CD14-positive monocyte (primary cell): ENCODE measurements around the gene NID1. TPM values are rescaled to one million over a fixed set of nuclear protein-coding genes. Genes with fewer than 3 reads are reported as not detected.

Experiments used
- DNase-seq, 3 donors: peaks; one replicate each; pipeline ENCODE4 v3.0.0-alpha.2; 2011 to 2022
- H2AFZ ChIP-seq: 2 replicates; pipeline ENCODE4 v1.6.0; 2012; ENCODE audit warnings: mild to moderate bottlenecking, low read depth, low read length, inconsistent platforms; ENCODE audit not compliant: insufficient read depth, poor library complexity, severe bottlenecking
- H3K27ac ChIP-seq, 2 donors: 1 replicate in 1 of 2; 2 replicates in 1 of 2; pipeline ENCODE4 v1.5.1; 2012 to 2013; ENCODE audit warnings: low read length in 2 of 2, control low read depth in 1 of 2, inconsistent platforms in 1 of 2, low read depth in 1 of 2, mild to moderate bottlenecking in 1 of 2
- H3K27me3 ChIP-seq, 2 donors: one replicate each; pipeline versions ENCODE4 v1.6.0 to v1.6.1; 2011 to 2013; ENCODE audit warnings: low read length in 2 of 2; ENCODE audit not compliant: control insufficient read depth in 2 of 2, insufficient read depth in 2 of 2
- H3K36me3 ChIP-seq, 2 donors: replicated peaks in 1 of 2; 1 replicate in 1 of 2; 2 replicates in 1 of 2; pipeline versions ENCODE4 v1.5.1 to v1.6.1; 2012 to 2013; ENCODE audit warnings: low read length in 2 of 2, control low read depth in 1 of 2, inconsistent platforms in 1 of 2, mild to moderate bottlenecking in 1 of 2; ENCODE audit not compliant: insufficient read depth in 2 of 2, control insufficient read depth in 1 of 2
- H3K4me1 ChIP-seq, 2 donors: 1 replicate in 1 of 2; 2 replicates in 1 of 2; pipeline versions ENCODE4 v1.5.1 to v1.6.1; 2012 to 2013; ENCODE audit warnings: low read length in 2 of 2, control low read depth in 1 of 2, inconsistent platforms in 1 of 2, mild to moderate bottlenecking in 1 of 2, moderate library complexity in 1 of 2; ENCODE audit not compliant: insufficient read depth in 2 of 2, control insufficient read depth in 1 of 2
- H3K4me2 ChIP-seq: replicated peaks from 2 replicates; pipeline ENCODE3; 2012; ENCODE audit warnings: low read length, moderate library complexity, mild to moderate bottlenecking; ENCODE audit not compliant: poor library complexity, severe bottlenecking; ENCODE audit errors: extremely low read depth
- H3K4me3 ChIP-seq, 3 experiments: fragments of 200-600 bp in 1 of 3; sonication (generic) in 1 of 3; replicated peaks in 1 of 3; 1 replicate in 2 of 3; 2 replicates in 1 of 3; pipeline ENCODE4 v1.5.1; 2011 to 2013; ENCODE audit warnings: low read length in 3 of 3, mild to moderate bottlenecking in 3 of 3, control low read depth in 2 of 3, low read depth in 2 of 3, inconsistent platforms in 1 of 3, moderate library complexity in 1 of 3
- H3K79me2 ChIP-seq: 2 replicates; pipeline ENCODE4 v1.6.0; 2012; ENCODE audit warnings: mild to moderate bottlenecking, control low read depth, inconsistent platforms, low read length, moderate library complexity; ENCODE audit not compliant: insufficient read depth
- H3K9ac ChIP-seq: 2 replicates; pipeline ENCODE4 v1.6.0; 2017; ENCODE audit warnings: low read length, mild to moderate bottlenecking; ENCODE audit not compliant: insufficient read depth, poor library complexity, severe bottlenecking
- H3K9me3 ChIP-seq, 2 donors: replicated peaks in 1 of 2; 1 replicate in 1 of 2; 2 replicates in 1 of 2; pipeline versions ENCODE4 v1.5.1 to v1.6.1; 2012 to 2013; ENCODE audit warnings: low read length in 2 of 2, control low read depth in 1 of 2; ENCODE audit not compliant: control insufficient read depth in 1 of 2, insufficient read depth in 1 of 2
- H4K20me1 ChIP-seq: 2 replicates; pipeline ENCODE4 v1.6.0; 2012; ENCODE audit warnings: mild to moderate bottlenecking, low read length, control low read depth, moderate library complexity; ENCODE audit not compliant: insufficient read depth
- H3K27ac Mint-ChIP-seq, 7 donors: one replicate each; pipeline ENCODE4 v1.8.0; 2020; ENCODE audit warnings: mild to moderate bottlenecking in 7 of 7, mixed read lengths in 7 of 7, moderate library complexity in 6 of 7, inconsistent platforms in 2 of 7
- H3K27me3 Mint-ChIP-seq, 3 donors: one replicate each; pipeline ENCODE4 v1.8.0; 2021 to 2022; ENCODE audit warnings: low read depth in 3 of 3, mild to moderate bottlenecking in 3 of 3, mixed read lengths in 3 of 3, moderate library complexity in 3 of 3, inconsistent platforms in 1 of 3
- H3K36me3 Mint-ChIP-seq, 2 donors: one replicate each; pipeline ENCODE4 v1.8.0; 2020; ENCODE audit warnings: mixed read lengths in 2 of 2, inconsistent platforms in 1 of 2, mild to moderate bottlenecking in 1 of 2
- H3K4me1 Mint-ChIP-seq: one replicate; pipeline ENCODE4 v1.8.0; 2020; ENCODE audit warnings: mild to moderate bottlenecking, mixed read lengths
- H3K4me3 Mint-ChIP-seq, 2 donors: one replicate each; pipeline ENCODE4 v1.8.0; 2020; ENCODE audit warnings: mild to moderate bottlenecking in 2 of 2, mixed read lengths in 2 of 2, moderate library complexity in 1 of 2
- H3K9me3 Mint-ChIP-seq, 7 donors: one replicate each; pipeline ENCODE4 v1.8.0; 2020 to 2022; ENCODE audit warnings: mixed read lengths in 7 of 7, mild to moderate bottlenecking in 6 of 7, moderate library complexity in 6 of 7, inconsistent platforms in 2 of 7
- CTCF ChIP-seq: fragments of 200-600 bp; IDR thresholded peaks from one replicate; pipeline ENCODE4 v1.8.0; 2022; ENCODE audit warnings: antibody characterized with exemption, mild to moderate bottlenecking
- WGBS: methylation state at CpG from one replicate; pipeline ENCODE4 v1.1.5; 2013; ENCODE audit warnings: missing lambda C conversion rate; ENCODE audit not compliant: insufficient coverage; 5-methylcytosine and 5-hydroxymethylcytosine counted together
- intact Hi-C, 2 donors: fragments of 100-400 bp; cut with micrococcal nuclease; formaldehyde crosslinking; loops; one replicate each; pipeline versions ENCODE4 v1.15.0 to v1.15.1; 2023
- polyA minus RNA-seq: library from RNA; depleted of rRNA, polyadenylated mRNA; stranded (reverse); fragments of >200 nt; gene quantifications from 2 replicates; pipeline ENCODE4 v1.2.3, GENCODE V29; 2012
- polyA plus RNA-seq, 3 donors: library from polyadenylated mRNA; depleted of rRNA in 1 of 3; unstranded in 2 of 3; stranded (reverse) in 1 of 3; fragments of 300-500 nt in 2 of 3; fragments of >200 nt in 1 of 3; fragmentation: Illumina TruSeq in 2 of 3; gene quantifications; 1 replicate in 2 of 3; 2 replicates in 1 of 3; pipeline ENCODE4 v1.2.3, GENCODE V29; 2012 to 2021
- total RNA-seq, 12 experiments: library from RNA in 1 of 12; stranded (reverse) in 1 of 12; fragments of 120-200 nt in 1 of 12; gene quantifications; one replicate each; pipeline ENCODE4 v1.2.4 and lab custom pipeline; 2013 to 2026; ENCODE audit warnings: mixed read lengths in 6 of 12, inconsistent platforms in 1 of 12

NID1 gene
- total RNA-seq (2013), result 7.7 TPM
- polyA plus RNA-seq, result 10 to 100 TPM in 2 of 3 donors, 1 to 10 TPM in 1; 6.8 to 19.7 (median 14.4) TPM
- 7.9 and 12.7 TPM in 2 replicates for polyA minus RNA-seq
- 17.8 to 61.7 (median 38.0) reads per million in 11 experiments for total RNA-seq (lab: John Stamatoyannopoulos, UW)

GRCh38 chr1:236064674-236065508 is at the start of gene NID1:
NID1 (minus strand) TSS chr1:236065090; CDS start chr1:236065079, 11 bp downstream.
- H3K27me3 Mint-ChIP-seq, result peaks cover 21 to 43% (median 36%) of the 10 kb centered on the region in 3 donors

More at GRCh38 chr1:236064674-236065508, at the start of gene NID1:
- Mint-ChIP-seq H3K4me3 (peak within 1 kb of the TSS; percentile 87 to 92), H3K4me1 (peaks cover 35% of the 10 kb centered on the region), H3K9me3 (peaks cover 0 to 5% (median 2%) of the 10 kb centered on the region in 7 donors), H3K27ac (peak within 1 kb of the TSS in 6 of 7 donors; percentile 14 to 91 (median 72)), H3K36me3 (peaks cover 12 to 15% of the 10 kb centered on the region in 2 donors)
- H3K4me3 ChIP-seq, result peak within 1 kb of the TSS; percentile 67 to 82 (median 68)
- H3K9ac ChIP-seq, result peak within 1 kb of the TSS; percentile 73
- intact Hi-C loops, result loop anchor here in 1 of 2 donors (5.0 kb wide), 1 partner anchor 32 kb away; no protein-coding TSS in a partner anchor
- no peaks in the 10 kb centered on the region for H4K20me1 ChIP-seq
- DNase-seq, result peak; percentile 44 to 56 (median 51)
- under 1% methylated on average over 90 of the region's 100 CpGs for WGBS
- peak within 1 kb of the TSS; percentile 97 for H2AFZ ChIP-seq
- H3K9me3 ChIP-seq, result no peaks in the 10 kb centered on the region
- H3K4me1 ChIP-seq, result peaks cover 37 to 52% of the 10 kb centered on the region in 2 donors
- peak within 1 kb of the TSS; percentile 31 to 88 for H3K27ac ChIP-seq
- TF ChIP-seq CTCF, result peak; percentile 52
- H3K4me2 ChIP-seq, result peak within 1 kb of the TSS; percentile 87
- no peaks in the 10 kb centered on the region for H3K36me3 ChIP-seq
- peaks cover 4 to 13% of the 10 kb centered on the region in 2 donors for H3K27me3 ChIP-seq
- H3K79me2 ChIP-seq, result no peaks in the 10 kb centered on the region
